Neuronal stem cell (in vitro differentiated cells): ENCODE results near the gene PKNOX2.

ENCODE experiments used
- DNase-seq: peaks from one replicate; pipeline ENCODE4 v3.0.0-alpha.2; 2013; ENCODE audit warnings: low spot score
- H2AFZ ChIP-seq: one replicate; pipeline ENCODE4 v1.6.1; 2013; ENCODE audit warnings: mild to moderate bottlenecking, low read length, inconsistent platforms
- H2AK5ac ChIP-seq: 2 replicates; pipeline ENCODE4 v1.6.1; 2013; ENCODE audit warnings: low read depth, mild to moderate bottlenecking, inconsistent platforms, low read length, moderate library complexity, mixed read lengths
- H2BK120ac ChIP-seq: 2 replicates; pipeline ENCODE4 v1.6.1; 2013; ENCODE audit warnings: low read depth, mild to moderate bottlenecking, inconsistent platforms, low read length, moderate library complexity, mixed read lengths
- H2BK12ac ChIP-seq: one replicate; pipeline ENCODE4 v1.6.1; 2013; ENCODE audit warnings: low read length, inconsistent platforms
- H2BK15ac ChIP-seq: 2 replicates; pipeline ENCODE4 v1.6.1; 2013; ENCODE audit warnings: mild to moderate bottlenecking, low read length, inconsistent platforms, mixed read lengths
- H2BK5ac ChIP-seq: one replicate; pipeline ENCODE4 v1.6.1; 2013; ENCODE audit warnings: inconsistent platforms, mild to moderate bottlenecking, low read length, moderate library complexity
- H3K14ac ChIP-seq: one replicate; pipeline ENCODE4 v1.6.1; 2013; ENCODE audit warnings: low read length, inconsistent platforms
- H3K18ac ChIP-seq: 2 replicates; pipeline ENCODE4 v1.6.1; 2013; ENCODE audit warnings: low read length, inconsistent platforms
- H3K23ac ChIP-seq: 2 replicates; pipeline ENCODE4 v1.6.1; 2013; ENCODE audit warnings: low read depth, mild to moderate bottlenecking, mixed read lengths, low read length, inconsistent platforms; ENCODE audit not compliant: poor library complexity
- H3K27ac ChIP-seq: replicated peaks from 3 replicates; pipeline ENCODE4 v1.5.1; 2013; ENCODE audit warnings: low read length, inconsistent platforms
- H3K27me3 ChIP-seq, 3 experiments: 2 replicates each; pipeline ENCODE4 v1.6.1; 2013; ENCODE audit warnings: low read length in 3 of 3, mild to moderate bottlenecking in 2 of 3, inconsistent platforms in 1 of 3, low read depth in 1 of 3, mixed read lengths in 1 of 3, moderate library complexity in 1 of 3; ENCODE audit not compliant: control insufficient read depth in 3 of 3, insufficient read depth in 3 of 3
- H3K36me3 ChIP-seq, 2 donors: replicated peaks in 1 of 2; 2 replicates each; pipeline ENCODE4 v1.6.1; 2013; ENCODE audit warnings: low read length in 2 of 2; ENCODE audit not compliant: control insufficient read depth in 2 of 2, insufficient read depth in 2 of 2
- H3K4ac ChIP-seq: 2 replicates; pipeline ENCODE4 v1.6.1; 2013; ENCODE audit warnings: inconsistent platforms, mild to moderate bottlenecking, low read length, moderate library complexity
- H3K4me1 ChIP-seq, 2 donors: 1 replicate in 1 of 2; 2 replicates in 1 of 2; pipeline ENCODE4 v1.6.1; 2013; ENCODE audit warnings: low read length in 2 of 2, low read depth in 1 of 2; ENCODE audit not compliant: control insufficient read depth in 2 of 2, insufficient read depth in 1 of 2
- H3K4me2 ChIP-seq: one replicate; pipeline ENCODE4 v1.6.1; 2013; ENCODE audit warnings: mild to moderate bottlenecking, low read length, inconsistent platforms; ENCODE audit not compliant: insufficient read depth, poor library complexity, severe bottlenecking
- H3K4me3 ChIP-seq, 2 donors: 2 replicates each; pipeline ENCODE4 v1.5.1; 2013; ENCODE audit warnings: low read length in 2 of 2, mild to moderate bottlenecking in 2 of 2, inconsistent platforms in 1 of 2, moderate library complexity in 1 of 2
- H3K79me1 ChIP-seq: one replicate; pipeline ENCODE4 v1.6.1; 2013; ENCODE audit warnings: low read depth, mild to moderate bottlenecking, inconsistent platforms, low read length, moderate library complexity
- H3K9ac ChIP-seq: one replicate; pipeline ENCODE4 v1.6.1; 2013; ENCODE audit warnings: mild to moderate bottlenecking, low read depth, low read length, inconsistent platforms; ENCODE audit not compliant: poor library complexity
- H3K9me3 ChIP-seq, 2 donors: replicated peaks in 1 of 2; 2 replicates each; pipeline versions ENCODE3 to v1.6.1; 2013; ENCODE audit warnings: low read length in 2 of 2, mild to moderate bottlenecking in 2 of 2, inconsistent platforms in 1 of 2, low read depth in 1 of 2, mixed read lengths in 1 of 2, moderate library complexity in 1 of 2; ENCODE audit not compliant: control insufficient read depth in 2 of 2, insufficient read depth in 1 of 2
- H4K8ac ChIP-seq: one replicate; pipeline ENCODE4 v1.6.1; 2013; ENCODE audit warnings: low read depth, mild to moderate bottlenecking, inconsistent platforms, low read length, moderate library complexity
- H4K91ac ChIP-seq: one replicate; pipeline ENCODE4 v1.6.1; 2013; ENCODE audit warnings: low read length, low read depth, mild to moderate bottlenecking, inconsistent platforms; ENCODE audit not compliant: poor library complexity
- WGBS, 2 donors: extraction: QIAGEN DNeasy Blood & Tissue Kit; methylation state at CpG; one replicate each; pipeline ENCODE4 v1.1.7; 2013; ENCODE audit warnings: missing lambda C conversion rate in 2 of 2, mixed read lengths in 1 of 2; ENCODE audit not compliant: insufficient read length in 2 of 2, insufficient replicate concordance in 1 of 2; ENCODE audit errors: extremely low coverage in 2 of 2; 5-methylcytosine and 5-hydroxymethylcytosine counted together

The PKNOX2 gene

GRCh38 chr11:125351868-125352250 is 187.3 kb downstream of the PKNOX2 start:
- Histone ChIP-seq H2BK15ac (peak overlapping the region; percentile 22), H3K4me3 (no peak overlapping the region), H2AFZ (no peak overlapping the region), H3K79me1 (no peaks in the 10 kb centered on the region), H3K27me3 (no peaks in the 10 kb centered on the region), H3K4ac (no peak overlapping the region), H2BK120ac (no peak overlapping the region), H3K4me1 (peaks cover 46 to 48% of the 10 kb centered on the region in 2 donors), H2AK5ac (peak overlapping the region; percentile 85), H3K14ac (no peak overlapping the region), H3K9ac (no peak overlapping the region), H3K27ac (no peak overlapping the region), H4K91ac (no peak overlapping the region), H2BK5ac (peak overlapping the region; percentile 26), H2BK12ac (no peak overlapping the region), H3K18ac (peak overlapping the region; percentile 73), H4K8ac (no peak overlapping the region), H3K4me2 (no peak overlapping the region), H3K36me3 (peaks cover 7 to 47% of the 10 kb centered on the region in 2 donors), H3K9me3 (no peaks in the 10 kb centered on the region), H3K23ac (no peak overlapping the region)
- no peak for DNase-seq
- WGBS, 2 donors: no CpG with 5 or more reads among the region's 6 CpGs

- H3K9me3 ChIP-seq: no peaks in the 10 kb centered on the region
- H3K18ac ChIP-seq: no peak overlapping the region
- no peak overlapping the region for H2BK120ac ChIP-seq
- H2BK15ac ChIP-seq: no peak overlapping the region
- H3K36me3 ChIP-seq: peaks cover 7 to 68% of the 10 kb centered on the region in 2 donors
- H3K4me3 ChIP-seq: no peak overlapping the region
- H3K27ac ChIP-seq: no peak overlapping the region
- H4K8ac ChIP-seq: no peak overlapping the region
- H3K4me1 ChIP-seq: peaks cover 20 to 23% of the 10 kb centered on the region in 2 donors
- no peak overlapping the region for H3K23ac ChIP-seq
- H2BK5ac ChIP-seq: no peak overlapping the region
- H3K4me2 ChIP-seq: no peak overlapping the region
- no peak overlapping the region for H2BK12ac ChIP-seq
- H3K14ac ChIP-seq: no peak overlapping the region
- peak overlapping the region; percentile 9 for H2AK5ac ChIP-seq
- DNase-seq: no peak
- no CpG with 5 or more reads among the region's 2 CpGs for WGBS, 2 donors
- H3K4ac ChIP-seq: no peak overlapping the region
- no peaks in the 10 kb centered on the region for H3K79me1 ChIP-seq
- H3K9ac ChIP-seq: no peak overlapping the region
- no peak overlapping the region for H2AFZ ChIP-seq
- no peaks in the 10 kb centered on the region for H3K27me3 ChIP-seq
- no peak overlapping the region for H4K91ac ChIP-seq
These were observed 192.2 kb downstream of the PKNOX2 start for GRCh38 chr11:125356797-125357196.

- no peak for DNase-seq
- H3K4me2 ChIP-seq: no peak overlapping the region
- no peak overlapping the region for H2BK120ac ChIP-seq
- H3K23ac ChIP-seq: no peak overlapping the region
- no peaks in the 10 kb centered on the region for H3K27me3 ChIP-seq
- no peaks in the 10 kb centered on the region for H3K9me3 ChIP-seq
- H4K91ac ChIP-seq: no peak overlapping the region
- H3K79me1 ChIP-seq: no peaks in the 10 kb centered on the region
- H4K8ac ChIP-seq: no peak overlapping the region
- H3K4me1 ChIP-seq: peaks cover 20 to 23% of the 10 kb centered on the region in 2 donors
- H3K18ac ChIP-seq: no peak overlapping the region
- H2BK15ac ChIP-seq: peak overlapping the region; percentile 26
- WGBS, 2 donors: no CpG with 5 or more reads among the region's 8 CpGs
- no peak overlapping the region for H2BK5ac ChIP-seq
- no peak overlapping the region for H3K4ac ChIP-seq
- no peak overlapping the region for H3K4me3 ChIP-seq
- H2AK5ac ChIP-seq: peak overlapping the region; percentile 44
- H3K36me3 ChIP-seq: peaks cover 4 to 65% of the 10 kb centered on the region in 2 donors
- H2AFZ ChIP-seq: no peak overlapping the region
- H2BK12ac ChIP-seq: no peak overlapping the region
- no peak overlapping the region for H3K14ac ChIP-seq
- no peak overlapping the region for H3K9ac ChIP-seq
- no peak overlapping the region for H3K27ac ChIP-seq
These were observed 193.0 kb downstream of the PKNOX2 start for GRCh38 chr11:125357551-125357950.

- no peak overlapping the region for H2AK5ac ChIP-seq
- whole genome bisulfite sequencing, 2 donors: no CpG with 5 or more reads among the region's 6 CpGs
These were observed 193.8 kb downstream of the PKNOX2 start for GRCh38 chr11:125358254-125358840.

More at GRCh38 chr11:125358254-125358840, 193.8 kb downstream of the PKNOX2 start:
- H3K4ac ChIP-seq: no peak overlapping the region
- H3K14ac ChIP-seq: no peak overlapping the region
- H3K4me3 ChIP-seq: no peak overlapping the region
- H3K9me3 ChIP-seq: no peaks in the 10 kb centered on the region
- no peaks in the 10 kb centered on the region for H3K27me3 ChIP-seq
- no peak for DNase-seq
- no peaks in the 10 kb centered on the region for H3K79me1 ChIP-seq
- no peak overlapping the region for H3K18ac ChIP-seq
- H2BK12ac ChIP-seq: no peak overlapping the region
- no peak overlapping the region for H3K23ac ChIP-seq
- H2BK120ac ChIP-seq: no peak overlapping the region
- peak overlapping the region; percentile 1 for H2BK15ac ChIP-seq
- H2BK5ac ChIP-seq: no peak overlapping the region
- peaks cover 4 to 65% of the 10 kb centered on the region in 2 donors for H3K36me3 ChIP-seq
- H3K4me1 ChIP-seq: peaks cover 20 to 23% of the 10 kb centered on the region in 2 donors
- no peak overlapping the region for H4K91ac ChIP-seq
- no peak overlapping the region for H3K4me2 ChIP-seq
- H3K27ac ChIP-seq: no peak overlapping the region
- H3K9ac ChIP-seq: no peak overlapping the region
- no peak overlapping the region for H2AFZ ChIP-seq
- no peak overlapping the region for H4K8ac ChIP-seq
